ENCODE data around the gene PIP5K1C.

- TF ChIP-seq, protein P1, sequence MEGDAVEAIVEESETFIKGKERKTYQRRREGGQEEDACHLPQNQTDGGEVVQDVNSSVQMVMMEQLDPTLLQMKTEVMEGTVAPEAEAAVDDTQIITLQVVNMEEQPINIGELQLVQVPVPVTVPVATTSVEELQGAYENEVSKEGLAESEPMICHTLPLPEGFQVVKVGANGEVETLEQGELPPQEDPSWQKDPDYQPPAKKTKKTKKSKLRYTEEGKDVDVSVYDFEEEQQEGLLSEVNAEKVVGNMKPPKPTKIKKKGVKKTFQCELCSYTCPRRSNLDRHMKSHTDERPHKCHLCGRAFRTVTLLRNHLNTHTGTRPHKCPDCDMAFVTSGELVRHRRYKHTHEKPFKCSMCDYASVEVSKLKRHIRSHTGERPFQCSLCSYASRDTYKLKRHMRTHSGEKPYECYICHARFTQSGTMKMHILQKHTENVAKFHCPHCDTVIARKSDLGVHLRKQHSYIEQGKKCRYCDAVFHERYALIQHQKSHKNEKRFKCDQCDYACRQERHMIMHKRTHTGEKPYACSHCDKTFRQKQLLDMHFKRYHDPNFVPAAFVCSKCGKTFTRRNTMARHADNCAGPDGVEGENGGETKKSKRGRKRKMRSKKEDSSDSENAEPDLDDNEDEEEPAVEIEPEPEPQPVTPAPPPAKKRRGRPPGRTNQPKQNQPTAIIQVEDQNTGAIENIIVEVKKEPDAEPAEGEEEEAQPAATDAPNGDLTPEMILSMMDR (IDR thresholded peaks at IDR 0.05 in 8 of 11, conservative IDR thresholded peaks at IDR 0.05 in 3 of 11) = no peak
- no peak for TF ChIP-seq POLR2A (IDR thresholded peaks at IDR 0.05)
Observed at GRCh38 chr19:3734310-3734600, 34.0 kb upstream of the PIP5K1C start.
